ENCODE data around the gene BDKRB2.

BDKRB2 gene

DNA sequence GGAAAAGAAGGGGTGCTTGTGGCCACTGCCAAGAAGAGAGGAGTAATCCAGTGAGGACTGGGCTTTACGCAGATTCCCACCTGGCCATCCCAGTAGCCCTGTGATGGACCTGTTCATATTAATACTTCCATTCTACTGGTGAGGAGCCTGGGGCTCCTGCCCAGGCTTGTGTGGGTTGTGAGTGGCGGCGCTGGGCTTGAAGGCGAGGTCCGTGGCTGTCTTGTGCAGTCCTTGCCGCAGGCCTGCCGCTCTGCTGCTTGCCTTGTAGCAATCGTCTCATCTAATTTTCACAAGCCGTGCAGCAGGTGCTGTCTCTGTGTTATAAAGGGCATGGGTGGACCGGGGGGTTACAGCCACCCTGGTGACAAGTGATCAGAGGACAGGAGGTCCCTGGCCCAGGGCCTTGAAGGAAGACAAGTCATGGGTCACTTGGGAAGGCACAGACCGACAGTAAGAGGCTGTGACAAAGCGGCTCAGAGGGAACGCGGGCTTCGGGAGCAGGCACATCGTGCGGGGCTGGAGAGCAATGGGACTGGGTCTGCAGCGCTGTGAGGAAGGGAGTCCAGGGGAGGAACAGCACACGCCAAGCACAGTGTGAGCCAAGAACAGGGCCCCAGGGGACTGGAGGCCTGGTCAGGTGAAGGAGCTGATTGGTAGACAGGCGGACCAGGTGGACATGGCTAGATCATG is 7.3 kb upstream of the BDKRB2 start:
- no peak for DNase-seq (ENCODE audit: extremely low read depth in 1 of 2, low read depth in 1 of 2)

DNA sequence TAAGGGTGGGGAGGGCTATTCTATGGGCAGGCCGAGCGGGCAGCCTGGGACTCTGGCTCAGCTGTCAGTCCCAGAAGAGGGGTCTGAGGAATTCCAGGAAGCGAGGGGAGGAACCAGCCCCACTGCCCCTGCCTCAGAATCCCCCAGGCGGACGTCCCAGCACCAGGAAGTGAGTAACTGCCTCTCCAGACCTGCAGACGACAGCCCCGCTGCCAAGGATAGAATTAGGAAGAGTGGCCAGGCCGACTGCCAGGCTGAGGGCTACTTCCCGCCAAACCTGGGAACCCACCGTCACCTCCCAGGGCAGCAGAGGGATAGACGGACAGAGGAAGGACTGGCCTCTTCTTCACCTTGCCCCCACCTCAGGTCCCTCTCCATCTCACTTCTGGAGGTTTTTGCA is 6.7 kb upstream of the BDKRB2 start:
- DNase-seq (ENCODE audit: extremely low read depth in 1 of 2, low read depth in 1 of 2) = no peak

GRCh38 chr14:96198430-96199130 is 6.1 kb upstream of the BDKRB2 start:
- no peak for DNase-seq (ENCODE audit: extremely low read depth in 1 of 2, low read depth in 1 of 2)

GRCh38 chr14:96201157-96201556 is 3.5 kb upstream of the BDKRB2 start:
- DNase-seq (ENCODE audit: extremely low read depth in 1 of 2, low read depth in 1 of 2) = no peak

DNA sequence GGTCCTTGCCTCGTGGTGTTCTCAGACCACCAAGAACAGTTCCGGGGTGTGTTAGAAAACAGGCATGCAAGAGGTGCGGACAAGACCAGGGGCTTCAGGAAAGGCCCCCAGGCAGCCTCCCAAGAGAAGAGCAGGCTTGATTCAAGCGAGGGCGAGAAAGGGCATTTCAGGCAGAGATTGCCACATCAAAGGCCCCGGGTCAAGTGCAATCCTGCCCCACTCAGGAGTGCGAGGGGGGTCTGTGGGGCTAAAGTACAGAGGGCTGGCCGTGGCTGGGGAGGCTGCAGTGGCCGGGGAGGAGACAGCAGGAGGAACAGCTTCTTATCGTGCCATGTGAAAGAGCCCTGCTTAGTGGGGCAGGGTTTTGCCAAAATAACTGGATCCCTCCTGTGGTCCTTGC is 2.7 kb upstream of the BDKRB2 start:
- DNase-seq (ENCODE audit: extremely low read depth in 1 of 2, low read depth in 1 of 2) = no peak

GRCh38 chr14:96202441-96203094 is 2.1 kb upstream of the BDKRB2 start:
- DNase-seq (ENCODE audit: extremely low read depth in 1 of 2, low read depth in 1 of 2) = no peak

GRCh38 chr14:96203116-96203515 is 1.5 kb upstream of the BDKRB2 start:
- DNase-seq (ENCODE audit: extremely low read depth in 1 of 2, low read depth in 1 of 2) = no peak

DNA sequence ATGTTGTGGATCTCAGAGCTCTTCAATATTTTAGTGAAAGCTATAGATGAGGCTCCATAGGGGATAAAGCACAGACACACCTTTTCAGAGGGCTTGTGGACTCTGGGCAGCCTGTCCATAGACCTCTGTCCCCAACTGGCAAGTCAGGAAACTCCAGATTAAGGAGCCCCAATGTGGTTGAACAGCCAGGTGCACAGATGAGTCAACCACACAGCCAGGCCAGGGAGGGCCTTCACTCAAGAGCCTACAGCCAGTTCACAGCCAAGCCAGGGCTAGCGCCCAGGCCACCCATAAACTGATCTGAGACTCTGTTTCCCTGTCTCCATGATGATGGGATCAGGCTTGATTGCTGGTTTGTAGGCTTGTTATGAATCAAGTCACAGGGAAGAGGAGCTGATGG is 1.0 kb upstream of the BDKRB2 start:
- no peak for DNase-seq (ENCODE audit: extremely low read depth in 1 of 2, low read depth in 1 of 2)

DNA sequence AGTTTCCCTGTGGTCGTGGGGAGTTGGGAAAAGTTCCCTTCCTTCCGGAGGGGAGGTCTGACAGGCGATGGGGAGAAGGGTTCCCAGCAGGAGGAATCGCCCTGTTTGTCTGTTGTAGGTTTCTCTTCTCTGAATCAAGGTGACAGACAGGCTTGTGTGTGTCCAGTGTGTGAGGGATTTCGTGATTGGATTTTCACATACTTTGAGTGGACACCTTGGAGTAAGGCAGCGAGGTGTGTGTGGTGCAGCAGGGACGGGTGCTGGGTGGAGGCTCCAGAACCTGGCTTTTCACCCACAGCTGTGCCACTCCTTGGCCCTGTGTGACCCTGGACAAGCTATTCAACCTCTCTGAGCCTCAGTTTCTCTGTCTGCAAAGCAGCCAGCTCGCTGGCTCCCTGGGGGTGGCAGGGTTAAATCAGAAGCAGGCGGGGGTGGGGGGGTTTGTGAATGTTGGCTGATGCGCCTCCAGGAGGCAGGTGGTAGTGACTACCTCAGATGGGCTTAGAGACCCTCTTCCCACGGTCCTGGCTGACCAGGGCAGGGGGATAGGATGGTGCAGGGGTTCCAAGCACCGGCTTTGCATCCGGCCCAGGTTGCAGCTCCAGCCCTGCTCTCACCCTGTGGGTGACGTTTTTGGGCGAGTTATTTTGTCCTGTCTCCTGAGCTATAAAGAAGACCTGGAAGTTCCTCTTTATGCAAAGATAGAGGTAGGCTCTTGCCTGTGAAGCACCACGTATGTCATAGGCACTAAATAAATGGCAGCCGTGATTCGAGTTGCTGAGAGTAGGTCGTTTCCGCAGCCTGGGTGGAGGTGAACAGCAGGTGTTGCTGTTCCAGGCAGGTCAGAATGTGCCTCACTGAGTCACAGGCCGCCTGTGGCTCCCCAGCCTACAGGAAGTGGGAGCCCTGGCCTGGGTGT is 679 bp downstream of the BDKRB2 start:
- DNase-seq (ENCODE audit: extremely low read depth in 1 of 2, low read depth in 1 of 2) = no peak

DNA sequence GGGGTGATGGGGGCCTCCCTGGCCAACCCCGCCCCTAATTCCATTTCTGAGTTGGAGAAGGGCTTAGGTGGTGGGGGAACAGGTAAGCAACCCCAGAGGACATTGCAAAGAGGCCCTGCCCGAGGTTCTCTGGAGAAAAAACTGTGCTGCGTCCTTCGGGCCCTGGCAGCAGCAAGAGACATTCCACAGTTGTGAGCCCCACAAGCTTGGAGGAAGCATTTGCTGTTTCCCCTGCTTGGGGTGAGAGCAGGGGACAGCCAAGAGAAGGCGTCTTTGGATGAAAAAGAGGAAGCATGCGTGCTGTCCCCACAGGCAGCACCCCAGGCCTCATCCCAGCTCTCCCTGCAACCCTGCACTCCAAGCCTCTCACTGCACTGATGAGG is 1.3 kb downstream of the BDKRB2 start:
- no peak for DNase-seq (ENCODE audit: extremely low read depth in 1 of 2, low read depth in 1 of 2)

GRCh38 chr14:96206461-96206860 is 1.8 kb downstream of the BDKRB2 start:
- no peak for DNase-seq (ENCODE audit: extremely low read depth in 1 of 2, low read depth in 1 of 2)

DNA sequence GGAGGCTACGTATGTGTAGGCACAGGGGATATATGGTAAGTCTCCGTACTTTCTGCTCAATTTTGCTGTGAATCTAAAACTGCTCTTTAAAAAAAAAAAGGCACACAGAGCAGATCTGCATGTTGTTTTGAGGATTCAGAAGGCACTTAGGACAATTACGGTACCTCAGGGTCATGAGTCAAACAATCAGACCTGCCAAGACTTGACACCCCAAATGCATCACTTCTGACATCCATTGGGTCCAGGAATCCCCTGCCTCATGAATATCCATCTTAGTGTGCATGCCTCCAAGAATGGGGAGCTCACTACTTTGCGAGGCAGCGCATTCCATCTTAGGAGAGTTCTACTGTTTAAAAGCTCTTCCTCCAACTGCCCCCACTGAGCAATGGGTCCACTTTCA is 3.0 kb downstream of the BDKRB2 start:
- DNase-seq (ENCODE audit: extremely low read depth in 1 of 2, low read depth in 1 of 2) = no peak

DNA sequence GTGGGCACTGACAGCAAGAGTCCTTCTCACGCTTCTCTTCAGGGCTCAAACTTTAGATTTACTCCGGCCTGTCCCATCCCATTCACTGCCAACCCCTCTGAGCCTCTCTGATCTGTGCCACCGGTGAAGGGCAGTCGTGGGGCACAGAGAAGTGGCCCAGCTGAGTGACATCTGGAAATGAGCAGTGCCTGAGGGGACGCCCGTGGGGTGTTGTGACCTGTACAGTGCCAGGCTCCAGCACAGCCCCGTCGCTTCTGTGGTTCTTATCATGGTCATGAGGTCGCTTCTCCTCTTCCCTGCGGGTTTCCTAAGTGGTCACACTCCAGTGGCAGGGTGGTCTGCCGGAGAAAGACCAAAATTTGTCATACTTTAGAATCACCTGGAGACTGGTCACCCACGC is 4.1 kb downstream of the BDKRB2 start:
- DNase-seq (ENCODE audit: extremely low read depth in 1 of 2, low read depth in 1 of 2) = no peak

DNA sequence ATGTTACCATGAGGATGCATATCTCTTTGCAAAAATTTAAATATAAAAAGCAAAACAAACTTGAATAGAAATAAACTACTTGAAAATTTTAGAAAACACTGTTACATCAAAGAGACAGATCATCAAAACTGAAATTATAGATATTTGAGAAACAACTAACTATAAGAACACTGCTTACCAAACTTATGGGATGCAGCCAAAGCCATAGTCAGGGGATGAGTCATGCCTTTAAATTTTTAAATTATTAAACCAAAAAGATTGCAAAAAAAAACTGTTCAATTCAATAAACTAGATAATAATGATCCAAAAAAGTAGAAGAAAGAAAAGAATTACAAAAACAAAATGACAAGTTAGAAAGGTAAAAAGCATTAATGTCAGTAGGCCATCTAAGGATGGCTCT is 7.5 kb downstream of the BDKRB2 start:
- DNase-seq (ENCODE audit: extremely low read depth in 1 of 2, low read depth in 1 of 2) = no peak

DNA sequence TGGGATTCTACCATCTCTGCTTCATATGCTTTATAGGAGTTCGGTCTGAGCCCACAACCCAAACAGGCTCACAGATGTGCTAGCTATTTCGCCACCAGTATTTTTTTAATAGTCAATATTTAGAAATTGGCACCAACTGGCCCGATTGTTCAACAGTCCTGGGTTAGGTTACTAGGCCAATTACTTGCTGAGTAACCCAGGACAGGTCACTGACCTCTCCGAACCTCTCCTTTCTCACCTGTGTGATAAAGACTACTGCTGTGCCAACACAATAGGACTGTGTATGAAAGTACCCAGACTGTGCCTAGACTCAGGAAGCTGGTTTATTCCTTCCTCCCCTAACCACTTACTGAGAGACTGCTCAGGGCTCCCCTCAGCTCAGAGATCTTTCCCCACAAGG is 8.3 kb downstream of the BDKRB2 start:
- DNase-seq (ENCODE audit: extremely low read depth in 1 of 2, low read depth in 1 of 2) = no peak

DNA sequence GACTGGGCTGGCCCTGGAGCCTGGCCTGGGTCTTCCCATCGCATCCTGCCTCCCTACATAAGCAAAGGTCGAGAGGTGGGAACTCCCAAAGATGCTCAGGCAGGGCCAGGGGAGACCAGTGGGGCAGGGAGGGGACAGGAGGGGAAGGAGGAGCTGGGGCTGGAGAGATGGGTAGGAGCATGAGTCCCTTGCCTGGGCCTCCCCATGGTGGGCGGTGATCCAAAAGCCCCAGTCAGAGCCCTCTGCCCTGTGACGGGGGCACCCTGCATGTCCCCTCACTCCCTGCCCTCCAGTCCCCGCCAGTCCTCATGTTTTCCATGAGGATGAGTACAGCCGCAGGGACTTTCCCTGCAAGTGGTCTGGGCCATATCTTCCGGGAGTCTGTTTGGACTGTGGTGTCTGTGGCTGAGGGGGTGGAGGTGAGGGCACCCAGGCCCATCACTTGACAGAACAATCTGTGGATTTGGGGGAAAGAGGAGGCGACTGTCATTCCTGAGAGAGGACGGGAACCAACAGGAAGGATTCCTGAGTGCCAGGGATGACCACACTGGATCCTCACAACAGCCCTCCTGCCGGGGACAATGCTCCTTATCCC is 9.3 kb downstream of the BDKRB2 start:
- no peak for DNase-seq (ENCODE audit: extremely low read depth in 1 of 2, low read depth in 1 of 2)

- DNase-seq (ENCODE audit: extremely low read depth in 1 of 2, low read depth in 1 of 2) = no peak
Observed at GRCh38 chr14:96214793-96215192, 10.2 kb downstream of the BDKRB2 start.

- DNase-seq (ENCODE audit: extremely low read depth in 1 of 2, low read depth in 1 of 2) = no peak
Observed at GRCh38 chr14:96215452-96216244, 11.0 kb downstream of the BDKRB2 start.

GRCh38 chr14:96216627-96217026 is 12.0 kb downstream of the BDKRB2 start:
- no peak for DNase-seq (ENCODE audit: extremely low read depth in 1 of 2, low read depth in 1 of 2)

- DNase-seq (ENCODE audit: extremely low read depth in 1 of 2, low read depth in 1 of 2) = no peak
Observed at GRCh38 chr14:96217376-96217913, 12.8 kb downstream of the BDKRB2 start.

Measured in stimulated activated CD8-positive, alpha-beta memory T cell treated with anti-CD3 and anti-CD28 coated beads, Interleukin-7, amount 100 ng/mL, for 48 hours (primary cell).